GM12872 (cell line): ENCODE measurements around the gene CCDC88B.

ENCODE experiments used
- TF ChIP-seq, protein P1 (sequence below): IDR thresholded peaks from 3 replicates; pipeline ENCODE4 v1.5.1; 2011; ENCODE audit warnings: low read depth, mild to moderate bottlenecking, low read length, moderate library complexity; ENCODE audit not compliant: insufficient read depth

Gene CCDC88B

DNA sequence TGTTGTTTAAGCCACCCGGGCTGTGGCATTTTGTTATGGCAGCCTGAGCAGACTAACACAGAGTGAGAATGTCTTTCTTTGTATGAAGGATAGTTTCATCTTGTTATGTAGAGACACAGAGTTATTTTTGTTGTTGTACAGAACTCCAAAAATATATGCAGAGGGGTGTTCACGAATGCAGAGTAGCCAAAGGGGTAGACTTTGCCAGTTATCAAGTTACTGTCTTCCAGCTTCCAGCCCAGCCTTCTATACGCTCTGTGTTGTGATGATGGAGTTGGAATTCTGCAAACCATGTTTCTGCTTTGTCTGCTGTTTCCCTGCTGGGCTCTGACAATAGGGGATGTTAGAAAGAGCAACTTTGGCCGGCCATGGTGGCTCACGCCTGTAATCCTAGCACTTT is 63.1 kb downstream of the CCDC88B start:
- TF ChIP-seq, protein P1, sequence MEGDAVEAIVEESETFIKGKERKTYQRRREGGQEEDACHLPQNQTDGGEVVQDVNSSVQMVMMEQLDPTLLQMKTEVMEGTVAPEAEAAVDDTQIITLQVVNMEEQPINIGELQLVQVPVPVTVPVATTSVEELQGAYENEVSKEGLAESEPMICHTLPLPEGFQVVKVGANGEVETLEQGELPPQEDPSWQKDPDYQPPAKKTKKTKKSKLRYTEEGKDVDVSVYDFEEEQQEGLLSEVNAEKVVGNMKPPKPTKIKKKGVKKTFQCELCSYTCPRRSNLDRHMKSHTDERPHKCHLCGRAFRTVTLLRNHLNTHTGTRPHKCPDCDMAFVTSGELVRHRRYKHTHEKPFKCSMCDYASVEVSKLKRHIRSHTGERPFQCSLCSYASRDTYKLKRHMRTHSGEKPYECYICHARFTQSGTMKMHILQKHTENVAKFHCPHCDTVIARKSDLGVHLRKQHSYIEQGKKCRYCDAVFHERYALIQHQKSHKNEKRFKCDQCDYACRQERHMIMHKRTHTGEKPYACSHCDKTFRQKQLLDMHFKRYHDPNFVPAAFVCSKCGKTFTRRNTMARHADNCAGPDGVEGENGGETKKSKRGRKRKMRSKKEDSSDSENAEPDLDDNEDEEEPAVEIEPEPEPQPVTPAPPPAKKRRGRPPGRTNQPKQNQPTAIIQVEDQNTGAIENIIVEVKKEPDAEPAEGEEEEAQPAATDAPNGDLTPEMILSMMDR, result no peak

DNA sequence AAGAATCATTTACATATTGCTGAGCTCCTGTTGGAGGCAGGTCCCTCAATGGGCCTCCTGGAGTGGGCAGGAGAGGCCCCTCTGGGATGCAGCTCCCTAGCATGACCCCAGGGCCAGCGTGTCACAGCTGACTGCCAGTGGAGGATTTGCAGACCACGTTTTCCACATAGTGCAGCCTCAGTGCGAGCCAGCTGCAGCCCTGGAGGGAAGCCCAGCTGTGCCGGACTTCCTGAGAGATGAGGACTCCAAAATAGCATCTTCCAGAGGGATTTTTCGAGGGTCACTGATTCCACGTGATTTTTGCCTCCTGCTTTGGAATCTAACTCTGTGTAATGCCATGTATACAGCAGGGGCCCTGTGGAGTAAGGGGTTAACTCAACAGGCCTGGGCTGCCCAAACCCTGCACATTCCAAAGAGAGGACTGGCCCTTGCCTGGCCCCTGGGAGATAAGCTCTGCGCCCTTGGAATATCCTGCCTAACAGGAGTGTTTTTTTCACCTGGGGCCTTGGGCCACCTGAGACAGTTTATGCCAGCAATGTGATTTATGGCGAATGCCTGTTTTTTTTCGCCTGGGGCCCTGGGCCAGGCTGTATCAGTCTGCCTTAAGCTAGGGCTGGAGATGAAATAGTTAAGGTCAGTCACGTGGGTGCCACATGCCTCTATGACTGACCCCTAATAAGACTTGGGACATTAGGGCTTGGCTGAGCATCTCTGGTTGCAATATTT is 66.4 kb downstream of the CCDC88B start:
- TF ChIP-seq, protein P1, result no peak
